Measurements from ENCODE around the gene DLL4. TPM values are rescaled to one million over a fixed set of nuclear protein-coding genes. Genes with fewer than 3 reads are reported as not detected.

DLL4 gene
- total RNA-seq, 4 donors from 2014 or later: 7.8 to 15.3 (median 12.3) TPM

- DNase-seq: no peak
- H3K4me3 ChIP-seq: no peak overlapping the region
- no peaks in the 10 kb centered on the region for H3K9me3 ChIP-seq
- peaks cover 0 to 36% (median 0%) of the 10 kb centered on the region in 3 donors for H3K36me3 ChIP-seq
- peak overlapping the region in 1 of 4 donors; percentile 7 for H3K27ac ChIP-seq
- no peak for TF ChIP-seq POLR2A (IDR thresholded peaks at IDR 0.05)
- peak in 4 of 6 experiments; percentile 8 to 57 (median 52) for TF ChIP-seq CTCF (IDR thresholded peaks at IDR 0.05)
- H3K4me1 ChIP-seq: peaks cover 0 to 30% (median 9%) of the 10 kb centered on the region in 4 donors
- no peaks in the 10 kb centered on the region for H3K27me3 ChIP-seq
These were observed 8.8 kb downstream of the DLL4 start for GRCh38 chr15:40937762-40938535.

- TF ChIP-seq POLR2A (IDR thresholded peaks at IDR 0.05) (no peak), CTCF (IDR thresholded peaks at IDR 0.05) (no peak)
- Histone ChIP-seq H3K27ac (no peak overlapping the region), H3K9me3 (no peaks in the 10 kb centered on the region), H3K27me3 (no peaks in the 10 kb centered on the region), H3K4me3 (no peak overlapping the region), H3K4me1 (peaks cover 0 to 33% (median 12%) of the 10 kb centered on the region in 4 donors), H3K36me3 (peaks cover 0 to 36% (median 0%) of the 10 kb centered on the region in 3 donors)
- DNase-seq: no peak
These were observed 9.4 kb downstream of the DLL4 start for GRCh38 chr15:40938536-40938870.

GRCh38 chr15:40940296-40940801, 11.2 kb downstream of the DLL4 start:
- DNase-seq: no peak
- H3K27ac ChIP-seq: peak overlapping the region; percentile 79 to 94 (median 80)
- H3K27me3 ChIP-seq: no peaks in the 10 kb centered on the region
- H3K9me3 ChIP-seq: no peaks in the 10 kb centered on the region
- TF ChIP-seq POLR2A (IDR thresholded peaks at IDR 0.05) (no peak), CTCF (IDR thresholded peaks at IDR 0.05) (no peak)
- peaks cover 0 to 33% (median 12%) of the 10 kb centered on the region in 4 donors for H3K4me1 ChIP-seq
- H3K36me3 ChIP-seq: peaks cover 0 to 24% (median 0%) of the 10 kb centered on the region in 3 donors
- H3K4me3 ChIP-seq: no peak overlapping the region

GRCh38 chr15:40941068-40941527, 12.0 kb downstream of the DLL4 start:
- TF ChIP-seq CTCF (IDR thresholded peaks at IDR 0.05): no peak
- TF ChIP-seq POLR2A (IDR thresholded peaks at IDR 0.05): no peak
- no peak for DNase-seq
- Histone ChIP-seq H3K27me3 (no peaks in the 10 kb centered on the region), H3K36me3 (peaks cover 0 to 19% (median 0%) of the 10 kb centered on the region in 3 donors), H3K27ac (peak overlapping the region; percentile 79 to 94 (median 80)), H3K4me3 (peak overlapping the region; percentile 53 to 81 (median 60)), H3K4me1 (peaks cover 0 to 33% (median 12%) of the 10 kb centered on the region in 4 donors), H3K9me3 (no peaks in the 10 kb centered on the region)

GRCh38 chr15:40941528-40942336, 12.6 kb downstream of the DLL4 start:
- peak overlapping the region; percentile 53 to 81 (median 60) for H3K4me3 ChIP-seq
- no peaks in the 10 kb centered on the region for H3K27me3 ChIP-seq
- H3K27ac ChIP-seq: peak overlapping the region; percentile 79 to 94 (median 80)
- TF ChIP-seq CTCF (IDR thresholded peaks at IDR 0.05): peak; percentile 6 to 97 (median 68)
- TF ChIP-seq POLR2A (IDR thresholded peaks at IDR 0.05): peak; percentile 12 to 47
- H3K9me3 ChIP-seq: no peaks in the 10 kb centered on the region
- peaks cover 0 to 33% (median 12%) of the 10 kb centered on the region in 4 donors for H3K4me1 ChIP-seq
- DNase-seq: peak; percentile 67 to 88 (median 87)
- H3K36me3 ChIP-seq: peaks cover 0 to 13% (median 0%) of the 10 kb centered on the region in 3 donors

Data from Peyer's patch (tissue), 4 donors.